K562 (cell line): ENCODE data around the gene CDCP1. TPM values are rescaled to one million over a fixed set of nuclear protein-coding genes. Genes with fewer than 3 reads are reported as not detected.

Experiments used
- DEAF1 ChIP-seq: fragments of 450-650 bp; formaldehyde crosslinking; IDR thresholded peaks from 2 replicates; pipeline ENCODE4 v1.4.0; 2020; ENCODE audit warnings: mild to moderate bottlenecking, moderate library complexity
- DNMT1 ChIP-seq: fragments of 450-650 bp; IDR thresholded peaks from 2 replicates; pipeline ENCODE4 v1.6.1; 2016; ENCODE audit warnings: antibody characterized with exemption, mild to moderate bottlenecking
- E2F3 ChIP-seq: fragments of 250-450 bp; sonication (Bioruptor Pico); IDR thresholded peaks from 2 replicates; pipeline ENCODE4 v1.4.0; 2020; ENCODE audit warnings: mild to moderate bottlenecking
- ELF1 ChIP-seq: fragments of 200-800 bp; sonication (Bioruptor generic); IDR thresholded peaks from 2 replicates; pipeline ENCODE4 v1.6.1; 2016; ENCODE audit warnings: missing genetic modification characterization, missing compliant biosample characterization
- L3MBTL2 ChIP-seq: fragments of 450-650 bp; IDR thresholded peaks from 2 replicates; pipeline ENCODE4 v1.6.1; 2016; ENCODE audit warnings: mild to moderate bottlenecking, moderate library complexity
- MAZ ChIP-seq, 2 experiments: fragments of 450-650 bp in 1 of 2; sonication (generic) in 1 of 2; formaldehyde crosslinking; IDR thresholded peaks in 1 of 2; conservative IDR thresholded peaks in 1 of 2; 2 replicates each; pipeline versions ENCODE4 v1.4.0 to v1.5.0; 2020; ENCODE audit warnings: mild to moderate bottlenecking in 1 of 2, missing genetic modification reagents in 1 of 2
- REST ChIP-seq, 2 experiments: fragments of 450-650 bp; formaldehyde crosslinking in 1 of 2; IDR thresholded peaks; 2 replicates each; pipeline versions ENCODE4 v1.4.0 to v1.6.1; 2014 to 2020; ENCODE audit warnings: mild to moderate bottlenecking in 2 of 2, borderline replicate concordance in 1 of 2, low read depth in 1 of 2
- TFAP4 ChIP-seq: sonication (generic); formaldehyde crosslinking; IDR thresholded peaks from 2 replicates; pipeline ENCODE4 v1.8.0; 2022; ENCODE audit warnings: missing genetic modification reagents, mild to moderate bottlenecking, moderate library complexity, borderline replicate concordance
- ZNF431 ChIP-seq: sonication (generic); formaldehyde crosslinking; IDR thresholded peaks from 2 replicates; pipeline ENCODE4 v1.8.0; 2022; ENCODE audit warnings: mild to moderate bottlenecking, missing genetic modification reagents
- ZNF449 ChIP-seq: fragments of 250-450 bp; sonication (Bioruptor Pico); IDR thresholded peaks from 2 replicates; pipeline ENCODE4 v1.8.0; 2022; ENCODE audit warnings: moderate library complexity, mild to moderate bottlenecking, inconsistent platforms
- ZNF589 ChIP-seq: fragments of 200-800 bp; sonication (Bioruptor generic); IDR thresholded peaks from 2 replicates; pipeline ENCODE4 v1.6.1; 2016; ENCODE audit warnings: low read depth, missing genetic modification characterization, missing compliant biosample characterization
- polyA plus RNA-seq, 8 experiments: library from polyadenylated mRNA; depleted of rRNA in 4 of 8; stranded (reverse) in 5 of 8; unstranded in 3 of 8; fragments of >200 nt; fragmentation: Nextera tagmentation in 2 of 8; fragmentation: Illumina TruSeq in 1 of 8; extraction: Ambion mirVana in 2 of 8; extraction: Trizol in 1 of 8; gene quantifications; 2 replicates each; pipeline versions ENCODE4 v1.2.1 to v1.2.3, GENCODE V29; 2011 to 2014; ENCODE audit warnings: inconsistent platforms in 1 of 8, missing spikeins in 1 of 8
- total RNA-seq, 7 experiments: library from RNA; depleted of rRNA in 6 of 7; stranded (reverse); fragments of >200 nt in 6 of 7; fragmentation: Illumina TruSeq in 2 of 7; extraction: Trizol in 2 of 7; gene quantifications; 2 replicates each; pipeline versions ENCODE4 v1.2.1 to v1.2.3, GENCODE V29; 2011 to 2021; ENCODE audit warnings: low replicate concordance in 1 of 7
- TF ChIP-seq, protein P1 (sequence below), 2 experiments: fragments of 450-650 bp; IDR thresholded peaks; 2 replicates each; pipeline ENCODE4 v1.6.1; 2016

The CDCP1 gene
- total and polyA plus RNA-seq, 9 of the 15 experiments (the other 6 are each of a cell fraction or from before 2014, with no cell fraction given) = 3.9 to 16.4 (median 5.2) TPM

DNA sequence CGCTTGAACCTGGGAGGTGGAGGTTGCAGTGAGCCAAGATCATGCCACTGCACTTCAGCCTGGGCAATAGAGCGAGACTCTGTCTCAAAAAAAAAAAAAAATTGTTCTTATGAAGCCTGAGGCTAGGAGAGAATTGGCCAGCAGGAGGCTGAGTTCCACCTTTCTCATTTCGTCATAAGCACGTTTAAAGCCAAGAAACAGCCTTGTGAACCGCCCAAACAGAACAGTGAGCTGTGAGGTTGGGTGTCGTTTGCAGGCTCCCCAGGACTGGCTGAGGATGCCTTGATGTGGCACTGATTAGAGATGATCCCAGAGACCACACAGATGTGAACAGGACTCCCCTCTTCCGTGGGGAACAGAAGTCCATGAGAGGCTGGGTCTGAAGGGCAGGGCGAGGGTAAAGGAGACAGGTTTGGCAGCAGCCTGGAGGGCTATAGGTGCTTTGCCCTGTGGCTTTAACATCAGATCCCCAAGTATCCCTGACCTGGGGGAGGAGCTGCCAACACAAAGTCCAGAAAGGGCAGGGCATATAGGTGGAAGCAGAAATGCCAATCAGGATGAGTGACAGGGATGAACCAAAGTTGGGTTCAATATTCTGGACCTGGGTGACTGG, 67.2 kb downstream of the CDCP1 start (continued):
- TF ChIP-seq DEAF1 (0 out of 2 replicates have a peak, but pooled peaks have one; percentile 8), DNMT1 (no peak), REST (IDR thresholded peaks at IDR 0.05; ENCODE audit: borderline replicate concordance) (peak; percentile 61; the same call in 1 of the 2 replicates), REST (CRISPR knock-in tag; IDR thresholded peaks at IDR 0.05; ENCODE audit: low read depth) (no peak), ZNF589 (peak; percentile 85; the same call in 1 of the 2 replicates), ZNF431 (CRISPR knock-in tag) (0 out of 2 replicates have a peak, but pooled peaks have one; percentile 17), L3MBTL2 (peak; percentile 53; the same call in 1 of the 2 replicates), TFAP4 (CRISPR knock-in tag) (peak; percentile 42; the same call in 1 of the 2 replicates), MAZ (CRISPR knock-in tag; conservative IDR thresholded peaks at IDR 0.05 in 1 of 2, IDR thresholded peaks at IDR 0.05 in 1 of 2) (0 out of 4 replicates have a peak, but pooled peaks of 1 of the 2 experiments have one; percentile 11), ZNF449 (CRISPR knock-in tag) (no peak), ELF1 (no peak), E2F3 (CRISPR knock-in tag) (peak; percentile 33; the same call in 1 of the 2 replicates)
- TF ChIP-seq, protein P1, sequence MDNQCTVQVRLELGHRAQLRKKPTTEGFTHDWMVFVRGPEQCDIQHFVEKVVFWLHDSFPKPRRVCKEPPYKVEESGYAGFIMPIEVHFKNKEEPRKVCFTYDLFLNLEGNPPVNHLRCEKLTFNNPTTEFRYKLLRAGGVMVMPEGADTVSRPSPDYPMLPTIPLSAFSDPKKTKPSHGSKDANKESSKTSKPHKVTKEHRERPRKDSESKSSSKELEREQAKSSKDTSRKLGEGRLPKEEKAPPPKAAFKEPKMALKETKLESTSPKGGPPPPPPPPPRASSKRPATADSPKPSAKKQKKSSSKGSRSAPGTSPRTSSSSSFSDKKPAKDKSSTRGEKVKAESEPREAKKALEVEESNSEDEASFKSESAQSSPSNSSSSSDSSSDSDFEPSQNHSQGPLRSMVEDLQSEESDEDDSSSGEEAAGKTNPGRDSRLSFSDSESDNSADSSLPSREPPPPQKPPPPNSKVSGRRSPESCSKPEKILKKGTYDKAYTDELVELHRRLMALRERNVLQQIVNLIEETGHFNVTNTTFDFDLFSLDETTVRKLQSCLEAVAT (IDR thresholded peaks at IDR 0.05) = no peak; a peak in 1 of 4 replicates
